NCI-H526 (cell line): ENCODE measurements around the gene ARGLU1.

ENCODE experiments used
- DNase-seq, 2 experiments: peaks; one replicate each; lab custom pipeline; 2025; lab: John Stamatoyannopoulos, UW

Gene ARGLU1

DNA sequence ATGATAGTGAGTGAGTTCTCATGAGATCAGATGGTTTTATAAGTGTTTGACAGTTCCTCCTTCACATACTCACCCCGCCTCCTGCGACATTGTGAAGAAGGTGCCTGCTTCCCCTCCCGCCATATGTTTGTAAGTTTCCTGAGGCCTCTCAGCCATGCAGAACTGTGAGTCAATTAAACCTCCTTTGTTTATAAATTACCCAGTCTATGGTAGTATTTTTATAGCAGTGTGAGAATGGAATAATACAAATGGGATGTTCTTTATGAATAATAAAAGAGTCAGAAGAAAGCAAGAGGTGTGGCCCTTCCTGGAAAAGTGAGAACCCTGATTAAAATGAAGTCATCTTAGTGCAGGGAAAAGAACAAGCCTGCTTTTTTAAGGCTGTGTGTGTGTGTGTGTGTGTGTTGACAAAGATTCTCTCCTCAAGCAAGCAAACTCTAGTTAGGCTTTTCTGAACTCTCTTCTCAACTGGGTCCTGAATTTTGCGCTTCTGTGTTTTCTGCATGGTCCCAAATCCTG is 18.8 kb upstream of the ARGLU1 start:
- DNase-seq, result no peak

DNA sequence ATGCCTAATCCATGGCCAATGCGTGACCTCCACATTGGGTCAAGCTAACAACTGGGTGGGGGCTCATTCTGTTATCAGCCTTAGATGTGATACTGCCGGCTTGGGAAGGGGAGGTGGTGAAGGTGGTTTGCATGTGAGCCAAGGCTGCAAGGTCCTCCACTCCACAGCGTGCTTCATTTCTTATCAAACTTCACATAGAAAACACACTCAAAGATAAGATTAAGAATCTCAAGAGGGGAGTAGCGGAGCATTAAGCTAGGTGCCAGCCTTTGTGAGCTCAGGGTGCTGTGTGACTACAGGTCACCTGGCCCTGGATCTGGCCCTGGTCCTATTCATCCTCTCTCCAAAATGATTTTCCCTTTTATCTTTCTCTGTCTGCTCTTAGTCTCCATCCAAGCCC is 13.3 kb upstream of the ARGLU1 start:
- DNase-seq, result no peak

DNA sequence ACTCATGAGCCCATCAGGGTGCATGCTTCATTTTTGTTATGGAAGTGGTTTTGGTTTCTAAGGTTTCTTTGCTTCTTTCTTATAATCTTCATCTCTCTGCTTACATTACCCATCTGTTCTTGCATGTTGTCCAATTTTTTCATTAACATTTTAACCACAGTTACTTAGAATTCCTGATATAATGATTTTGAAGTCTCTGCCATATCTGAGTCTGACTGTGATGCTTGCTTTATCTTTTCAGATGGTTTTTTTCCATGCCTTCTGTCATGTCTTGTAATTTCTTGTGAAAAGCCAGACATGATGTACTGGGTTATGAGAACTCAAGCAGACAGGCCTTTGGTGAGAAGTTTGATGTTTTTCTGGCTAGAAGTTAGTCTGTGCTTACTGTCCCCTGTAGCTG is 8.0 kb upstream of the ARGLU1 start:
- no peak for DNase-seq

DNA sequence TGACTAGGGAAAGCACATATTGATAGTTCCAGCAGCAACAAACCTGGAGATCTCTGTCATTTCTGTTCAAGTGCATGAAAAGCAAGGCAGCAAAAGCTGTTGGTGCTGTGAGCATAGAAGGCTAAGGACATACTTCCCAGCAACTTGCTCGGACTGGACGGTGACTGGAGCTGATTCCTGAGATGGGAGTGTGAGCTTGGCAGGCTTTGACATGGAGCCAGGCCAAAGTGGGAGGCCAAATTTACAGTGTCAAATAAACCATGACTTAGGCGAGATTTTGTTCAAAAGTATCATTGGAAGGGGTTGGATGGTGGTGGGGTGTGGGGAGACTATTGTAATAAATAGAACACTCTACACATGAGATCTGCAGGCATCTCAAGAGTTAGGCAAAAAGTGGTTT is 5.9 kb upstream of the ARGLU1 start:
- no peak for DNase-seq

DNA sequence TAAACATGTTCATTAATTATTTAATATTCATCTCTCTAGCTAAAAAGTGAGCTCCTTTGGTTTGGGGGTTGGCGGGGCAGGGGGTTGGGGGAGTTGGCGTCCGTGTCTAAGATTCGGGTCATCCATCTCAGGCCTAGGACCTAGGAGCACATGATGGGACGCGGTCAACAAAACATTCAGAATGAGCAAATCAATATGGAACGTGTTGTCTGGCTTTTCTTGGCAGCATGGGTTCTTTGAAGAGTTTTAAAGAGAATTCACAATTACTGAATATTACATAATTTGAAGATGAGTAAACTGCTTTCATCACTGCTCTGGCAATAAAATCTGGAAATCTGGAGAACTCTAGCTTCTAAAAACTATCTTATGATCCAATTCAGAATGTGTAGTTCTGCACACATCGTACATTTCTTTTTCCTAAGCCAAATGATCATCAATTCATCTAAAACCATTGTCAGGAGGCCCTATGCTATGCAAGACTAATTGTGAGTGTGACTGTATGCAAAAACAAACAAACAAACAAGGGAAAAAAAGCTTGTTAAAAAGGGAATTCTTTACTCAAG is 5.4 kb upstream of the ARGLU1 start:
- DNase-seq, result no peak

DNA sequence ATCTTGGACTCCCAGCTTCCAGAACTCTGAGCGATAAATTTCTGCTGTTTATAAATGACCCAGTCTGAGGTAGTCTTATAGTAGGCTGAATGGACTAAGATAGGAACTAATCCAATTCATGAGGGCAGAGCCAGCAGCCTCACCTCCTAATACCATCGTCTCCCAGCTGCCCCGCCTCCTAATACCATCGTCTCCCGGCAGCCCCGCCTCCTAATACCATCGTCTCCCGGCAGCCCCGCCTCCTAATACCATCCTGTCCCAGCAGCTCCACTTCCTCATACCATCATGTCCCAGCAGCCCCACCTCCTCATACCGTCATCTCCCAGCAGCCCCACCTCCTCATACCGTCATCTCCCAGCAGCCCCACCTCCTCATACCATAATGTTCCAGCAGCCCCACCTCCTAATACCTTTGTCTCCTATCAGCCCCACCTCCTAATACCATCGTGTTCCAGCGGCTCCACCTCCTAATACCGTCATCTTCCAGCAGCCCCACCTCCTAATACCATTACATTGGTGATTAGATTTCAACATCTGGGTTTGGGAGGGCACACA is 2.4 kb upstream of the ARGLU1 start:
- peak; percentile 74 to 83 for DNase-seq

DNA sequence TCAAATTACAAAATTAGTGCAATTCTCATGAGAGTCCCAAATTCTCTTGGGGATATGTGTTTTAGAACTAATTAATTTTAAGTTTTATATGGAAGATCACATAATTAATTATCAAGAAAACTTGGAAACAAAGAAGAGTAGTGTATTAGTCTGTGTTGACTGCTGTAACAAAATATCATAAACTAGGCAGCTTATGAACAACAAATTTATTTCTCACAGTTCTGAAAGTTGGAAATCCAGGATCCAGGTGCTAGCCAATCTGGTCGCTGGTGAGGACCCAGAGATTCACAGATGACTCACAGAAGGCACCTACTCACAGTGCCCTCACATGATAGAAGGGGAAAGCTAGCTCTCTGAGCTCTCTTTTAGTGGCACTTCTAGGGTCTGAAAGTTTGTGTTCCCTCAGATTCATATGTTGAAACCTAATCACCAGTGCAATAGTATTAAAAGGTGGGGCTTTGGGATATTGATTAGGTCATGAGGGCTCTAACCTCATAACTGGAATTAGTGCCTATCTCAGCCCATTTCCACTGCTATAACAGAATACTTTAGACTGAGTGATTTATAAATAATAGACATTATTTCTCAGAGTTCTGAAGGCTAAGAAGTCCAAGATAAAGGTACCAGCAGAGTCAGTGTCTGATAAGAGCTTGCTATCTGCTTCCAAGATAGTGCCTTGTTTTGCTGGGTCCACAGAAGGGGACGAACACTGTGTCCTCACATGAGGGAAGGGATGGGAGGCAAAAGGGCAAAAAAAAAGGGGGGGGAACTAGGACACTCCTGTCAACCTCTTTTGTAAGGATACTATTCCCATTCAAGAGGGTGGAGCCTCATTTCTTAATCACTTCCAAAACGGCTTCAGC is 1.5 kb upstream of the ARGLU1 start:
- DNase-seq, result no peak

DNA sequence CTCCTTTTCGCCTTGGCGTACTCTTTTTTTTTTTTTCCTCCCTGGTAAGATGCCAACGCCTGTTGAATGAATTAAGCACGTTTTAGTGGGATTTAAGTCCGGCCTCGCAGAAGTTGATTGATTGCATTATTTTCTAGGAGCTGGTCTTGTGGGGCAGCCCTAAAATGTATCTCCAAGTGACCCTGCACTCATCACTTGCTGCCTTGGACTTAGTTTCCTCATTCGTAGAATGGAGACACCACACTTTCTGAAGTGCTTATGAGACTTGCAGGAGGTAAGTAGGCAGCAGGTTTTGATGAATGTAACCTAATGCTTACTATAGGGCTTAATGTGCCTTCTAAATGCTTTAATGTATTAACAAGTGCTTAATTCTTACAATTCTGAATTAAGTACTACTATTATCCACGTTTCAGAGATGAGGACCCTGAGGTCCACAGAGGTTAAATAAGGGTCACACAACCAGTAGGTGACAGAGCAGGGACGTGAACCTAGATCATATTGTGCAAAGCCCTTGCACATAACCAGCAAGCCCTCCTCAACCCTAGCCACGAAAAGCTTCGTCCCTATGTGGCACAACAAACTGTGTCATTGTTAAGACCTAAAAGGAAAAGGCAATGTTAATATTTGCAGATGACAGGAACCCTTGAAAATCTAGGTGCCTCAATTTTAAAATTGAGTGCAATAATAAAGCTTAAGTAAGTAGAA is 514 bp upstream of the ARGLU1 start:
- DNase-seq, result no peak

DNA sequence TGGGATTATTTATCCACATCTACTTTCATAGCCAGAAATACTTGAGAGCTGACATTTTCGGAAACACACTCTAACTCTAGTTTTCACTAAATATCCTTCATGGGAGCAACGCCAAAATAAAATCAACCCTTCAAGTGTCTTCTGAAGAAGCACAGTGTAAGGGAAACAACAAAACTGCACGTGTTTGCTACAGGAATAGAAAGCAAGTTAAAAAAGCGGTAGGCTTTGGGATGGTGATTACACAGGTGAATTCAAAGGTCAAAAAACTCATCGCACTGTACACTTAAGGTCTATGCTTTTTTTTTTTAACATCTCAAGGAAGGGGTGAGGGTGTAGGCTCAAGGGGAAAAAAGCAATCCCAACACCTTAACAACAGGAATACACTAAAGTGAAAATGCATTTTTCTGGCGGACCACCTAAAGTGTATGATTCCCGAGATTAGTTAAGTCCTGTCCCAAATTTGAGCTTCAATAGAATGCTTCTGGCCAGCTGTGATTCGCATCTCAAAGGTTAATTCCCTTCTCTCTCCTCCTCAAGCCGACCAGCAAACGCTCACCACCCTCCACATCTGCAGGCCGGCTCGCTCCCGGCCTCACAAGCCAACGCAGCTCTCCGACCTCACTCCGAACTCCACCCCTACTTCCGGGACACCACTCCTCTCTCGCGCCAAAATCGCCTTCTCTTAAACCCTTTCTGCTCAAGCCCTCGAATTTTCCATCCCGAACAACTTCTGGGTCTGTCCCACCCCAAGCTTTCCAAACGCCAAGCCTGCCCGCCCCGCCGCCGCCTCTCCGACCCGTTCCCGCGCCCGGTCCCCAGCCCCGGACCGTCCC is 1.1 kb downstream of the ARGLU1 start:
- peak in 1 of 2 experiments; percentile 74 for DNase-seq

DNA sequence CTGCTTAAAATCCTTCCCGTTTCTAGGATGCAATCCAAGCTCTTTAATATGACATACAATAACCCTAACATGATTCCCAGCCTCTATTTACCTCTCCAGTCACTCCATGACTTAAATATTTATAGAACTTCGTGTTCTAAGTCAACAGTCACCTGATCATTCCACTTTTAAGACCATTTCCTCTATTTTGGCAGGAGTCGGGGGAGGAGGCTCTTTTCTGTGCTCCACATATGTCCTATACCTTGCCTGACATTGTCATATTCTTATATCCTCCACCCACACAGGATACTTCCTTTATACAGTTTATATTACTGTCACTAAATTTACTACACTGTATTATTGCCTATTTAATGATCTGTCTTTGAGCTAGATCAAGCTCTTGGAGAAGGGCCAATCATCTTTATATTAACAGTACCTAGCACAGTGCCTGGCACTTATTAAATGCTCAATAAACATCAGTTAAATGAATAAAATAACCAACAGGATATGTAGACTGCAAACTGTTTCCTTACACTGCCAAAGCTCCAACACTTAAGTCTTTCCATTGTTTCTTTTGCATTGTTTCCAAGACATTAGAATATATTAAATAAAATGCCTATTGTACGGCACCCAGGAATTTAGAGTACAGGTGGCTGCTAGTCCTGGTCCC is 2.7 kb downstream of the ARGLU1 start:
- no peak for DNase-seq

DNA sequence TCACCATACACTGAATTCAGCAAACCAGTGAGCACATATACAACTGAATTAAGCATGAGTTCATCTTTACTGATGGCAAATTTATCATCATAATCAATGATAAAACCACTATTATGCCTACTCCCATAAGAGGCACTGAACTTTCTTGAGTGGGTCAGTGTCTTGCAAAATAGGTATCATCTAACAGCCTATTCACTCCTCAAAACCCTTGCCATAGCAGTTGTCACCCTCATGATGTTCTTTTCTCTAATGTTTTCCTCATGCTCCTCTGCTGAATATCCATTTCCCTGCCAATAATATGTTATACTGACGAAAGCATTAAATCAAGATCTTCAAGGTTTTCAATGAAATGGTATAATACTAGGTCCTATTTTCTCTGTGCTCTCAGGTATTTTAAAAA is 5.6 kb downstream of the ARGLU1 start:
- no peak for DNase-seq

DNA sequence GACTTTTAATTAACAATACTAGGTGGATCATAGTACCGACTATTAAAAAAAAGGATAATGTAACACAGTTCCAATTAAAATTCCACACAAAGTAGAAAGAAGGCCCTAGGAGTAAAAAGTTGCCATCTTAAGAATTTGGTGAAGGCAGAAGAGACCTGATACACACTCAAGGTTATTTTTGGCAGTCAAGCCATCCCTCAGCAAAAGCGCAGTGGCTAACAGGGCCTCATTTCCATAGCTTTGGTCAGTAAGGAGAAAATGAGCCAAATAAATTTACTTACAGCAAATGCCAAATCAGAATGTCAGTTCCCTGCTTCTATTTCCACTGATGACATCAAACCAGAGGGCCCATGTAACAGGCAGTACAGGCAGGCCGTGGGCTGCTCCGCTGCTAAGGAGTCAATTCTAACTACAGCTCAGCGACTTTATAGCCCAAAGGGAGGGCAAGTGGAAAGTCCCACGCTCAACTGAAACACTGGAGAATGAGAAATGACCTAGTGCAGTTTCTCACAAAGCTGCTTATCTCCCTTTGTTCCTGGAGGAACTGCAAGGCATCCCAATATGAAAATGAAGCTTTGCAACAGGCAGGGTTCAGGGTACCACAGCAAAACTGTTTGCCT is 6.3 kb downstream of the ARGLU1 start:
- DNase-seq, result no peak

DNA sequence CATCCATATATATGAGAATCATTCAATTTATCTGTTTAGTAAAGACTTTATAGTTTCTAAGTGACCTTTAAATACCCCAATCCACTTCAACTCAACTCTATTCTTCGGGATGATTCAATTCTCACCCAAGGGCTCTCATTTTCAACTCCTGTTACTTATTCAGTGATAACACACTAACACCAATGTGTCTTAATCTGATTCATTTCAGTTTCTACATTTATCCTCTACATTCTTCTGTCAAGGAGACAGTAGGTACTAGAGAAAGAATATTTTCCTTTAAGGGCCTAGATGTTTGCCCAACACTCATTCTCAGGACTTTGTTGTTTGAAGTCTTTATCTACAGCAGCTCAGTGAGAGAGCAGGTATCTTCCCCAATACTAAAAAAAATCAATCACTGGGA is 7.1 kb downstream of the ARGLU1 start:
- no peak for DNase-seq

DNA sequence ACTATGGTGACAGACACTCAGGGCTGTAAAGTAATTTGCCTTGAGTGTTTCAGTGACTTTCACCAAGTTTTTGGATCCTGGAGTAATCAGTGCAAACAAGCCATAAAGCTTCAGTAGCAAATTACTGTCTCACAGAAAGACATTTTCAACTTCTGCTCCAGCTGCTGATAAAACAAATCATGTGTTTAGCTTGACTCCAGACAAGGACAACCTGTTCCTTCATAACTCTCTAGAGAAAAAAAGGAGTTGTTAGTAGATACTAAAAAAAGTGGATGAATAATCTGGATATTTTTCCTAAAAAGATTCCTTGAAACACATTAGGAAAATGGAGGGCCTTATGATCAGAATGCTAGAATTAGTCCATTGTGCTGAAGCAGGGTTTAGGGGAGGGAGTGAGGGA is 9.4 kb downstream of the ARGLU1 start:
- no peak for DNase-seq

DNA sequence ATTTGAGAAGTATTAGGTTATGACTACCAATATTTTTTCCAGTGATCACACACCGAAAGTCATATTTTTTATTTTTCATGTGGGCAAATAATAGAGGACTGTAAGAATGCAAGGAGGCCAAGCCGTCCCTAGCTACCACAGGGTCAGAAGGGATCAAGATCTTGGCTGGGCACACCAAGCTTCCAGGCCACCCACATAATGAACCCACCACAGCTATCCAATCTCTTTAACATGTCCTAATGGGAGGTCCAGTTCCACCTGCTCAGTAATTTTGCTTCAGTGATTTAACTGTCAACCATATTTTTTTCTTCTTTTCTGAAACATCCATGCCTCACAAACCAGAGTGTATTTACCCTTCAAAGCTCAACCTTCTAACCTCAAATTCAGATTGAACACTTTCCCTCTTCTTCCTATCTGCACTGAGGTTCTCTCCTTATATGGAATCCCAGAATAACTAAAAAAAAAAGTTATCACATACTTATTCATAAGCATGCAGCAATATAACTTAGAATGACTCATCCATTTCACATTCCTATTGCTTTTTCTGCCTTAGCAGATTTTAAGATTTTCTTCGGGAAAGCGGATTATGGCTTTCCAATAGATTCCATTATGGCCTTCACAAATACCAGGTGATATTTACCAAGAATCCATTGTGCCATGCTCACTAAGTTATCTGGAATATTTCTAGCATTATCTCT is 12.2 kb downstream of the ARGLU1 start:
- DNase-seq, result no peak

DNA sequence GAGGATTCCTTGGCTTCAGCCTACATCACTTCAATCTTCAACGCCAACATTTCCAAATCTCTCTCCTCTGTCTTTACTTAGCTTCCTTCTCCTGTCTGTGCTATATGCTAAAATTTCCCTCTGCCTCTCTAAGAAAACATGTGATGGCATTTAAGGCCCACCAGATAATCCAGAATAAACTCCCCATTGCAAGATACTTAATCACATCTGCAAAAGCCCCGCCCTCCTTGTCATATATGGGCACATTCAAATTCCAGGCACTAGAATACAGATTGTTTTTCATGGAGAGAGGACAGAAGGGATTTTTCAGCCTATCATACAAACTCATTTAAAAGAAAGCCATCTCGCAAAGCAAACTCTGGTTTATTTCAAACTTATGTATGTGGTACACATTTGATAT is 16.2 kb downstream of the ARGLU1 start:
- no peak for DNase-seq

DNA sequence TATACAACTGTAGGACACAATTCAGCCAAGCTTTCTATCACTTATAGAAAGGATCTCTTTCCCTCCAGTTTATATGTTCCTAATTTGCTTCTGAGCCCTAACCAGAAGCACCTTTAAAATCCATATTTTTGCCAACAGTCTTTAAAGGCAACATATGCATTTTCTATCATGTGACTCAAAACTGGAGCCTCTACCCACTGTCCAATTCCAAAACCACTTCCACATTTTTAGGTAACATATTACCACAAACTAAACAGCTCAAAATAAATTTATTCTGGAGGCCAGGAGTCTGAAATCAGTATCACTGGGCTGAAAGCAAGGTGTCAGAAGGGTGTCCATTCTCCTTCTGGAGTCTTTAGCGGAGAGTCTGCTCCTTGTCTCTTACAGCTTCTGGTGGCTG is 16.6 kb downstream of the ARGLU1 start:
- no peak for DNase-seq

DNA sequence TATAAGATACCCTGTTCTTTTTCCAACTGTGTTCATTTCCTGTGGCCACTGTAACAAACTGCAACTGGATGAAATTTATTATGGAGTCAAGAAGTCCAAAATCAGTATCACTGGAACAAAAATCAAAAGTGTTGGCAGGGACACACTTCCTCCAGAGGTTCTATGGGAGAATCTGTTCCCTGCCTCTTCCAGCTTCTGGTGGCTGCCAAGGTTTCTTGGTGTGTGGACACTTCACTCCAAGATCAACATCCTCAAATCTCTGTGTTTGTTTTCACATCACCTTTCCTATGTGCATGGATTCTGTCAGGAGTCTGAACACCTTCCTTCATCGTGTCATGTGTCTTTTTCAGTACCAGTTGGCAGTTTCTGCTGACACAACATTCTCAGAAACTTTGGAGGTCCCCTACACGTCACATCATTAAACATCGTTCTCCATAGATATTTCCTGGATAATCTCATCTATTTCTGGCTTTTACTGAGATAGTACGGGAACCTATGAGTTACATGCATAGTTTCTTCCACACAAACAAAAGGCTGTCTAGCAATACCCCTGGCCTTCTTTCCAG is 17.3 kb downstream of the ARGLU1 start:
- no peak for DNase-seq

DNA sequence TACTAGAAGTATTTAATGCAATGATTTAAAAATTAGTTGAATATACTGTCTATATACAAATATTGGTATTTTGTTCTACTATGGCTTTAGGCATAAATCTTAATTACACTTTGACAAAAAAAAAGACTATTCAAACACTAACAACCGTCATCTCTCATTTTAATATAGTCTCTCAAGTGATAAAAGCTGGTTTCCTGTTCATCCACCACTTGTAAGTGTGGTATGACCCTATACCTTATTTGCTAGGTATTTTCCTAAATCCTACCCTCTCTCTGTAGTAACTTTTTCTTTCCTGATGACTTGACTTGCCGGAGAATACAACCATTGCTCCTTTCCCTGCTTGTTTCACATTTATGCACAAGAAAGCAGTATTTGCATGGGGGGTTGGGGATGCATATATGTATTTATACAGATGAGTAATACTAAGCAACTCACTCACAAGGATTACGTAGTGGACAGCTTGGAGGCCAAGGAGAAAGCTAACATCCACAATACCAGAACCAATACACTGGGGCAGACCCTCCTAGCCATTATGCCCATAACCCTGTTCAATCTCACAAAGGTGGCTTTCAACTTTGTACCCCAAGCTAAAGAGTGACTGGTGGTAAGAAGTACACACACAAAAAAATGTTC is 19.8 kb downstream of the ARGLU1 start:
- DNase-seq, result no peak
